ENCODE data around the gene COL23A1. TPM values are rescaled to one million over a fixed set of nuclear protein-coding genes. Genes with fewer than 3 reads are reported as not detected.

The COL23A1 gene
- total RNA-seq, 1 donor from 2014 or later: not detected

- Mint-ChIP-seq H3K9me3 (no peaks in the 10 kb centered on the region), H3K4me1 (ENCODE audit: low read depth) (no peaks in the 10 kb centered on the region), H3K4me3 (ENCODE audit: low read depth) (no peak overlapping the region), H3K27ac (no peak overlapping the region), H3K36me3 (ENCODE audit: low read depth) (no peaks in the 10 kb centered on the region), H3K27me3 (ENCODE audit: low read depth) (no peaks in the 10 kb centered on the region)
- no peak for DNase-seq (ENCODE audit: low spot score)
- intact Hi-C loops (cut with micrococcal nuclease): no loop called here
Measured at GRCh38 chr5:178516504-178517235, 73.5 kb downstream of the COL23A1 start.

DNA sequence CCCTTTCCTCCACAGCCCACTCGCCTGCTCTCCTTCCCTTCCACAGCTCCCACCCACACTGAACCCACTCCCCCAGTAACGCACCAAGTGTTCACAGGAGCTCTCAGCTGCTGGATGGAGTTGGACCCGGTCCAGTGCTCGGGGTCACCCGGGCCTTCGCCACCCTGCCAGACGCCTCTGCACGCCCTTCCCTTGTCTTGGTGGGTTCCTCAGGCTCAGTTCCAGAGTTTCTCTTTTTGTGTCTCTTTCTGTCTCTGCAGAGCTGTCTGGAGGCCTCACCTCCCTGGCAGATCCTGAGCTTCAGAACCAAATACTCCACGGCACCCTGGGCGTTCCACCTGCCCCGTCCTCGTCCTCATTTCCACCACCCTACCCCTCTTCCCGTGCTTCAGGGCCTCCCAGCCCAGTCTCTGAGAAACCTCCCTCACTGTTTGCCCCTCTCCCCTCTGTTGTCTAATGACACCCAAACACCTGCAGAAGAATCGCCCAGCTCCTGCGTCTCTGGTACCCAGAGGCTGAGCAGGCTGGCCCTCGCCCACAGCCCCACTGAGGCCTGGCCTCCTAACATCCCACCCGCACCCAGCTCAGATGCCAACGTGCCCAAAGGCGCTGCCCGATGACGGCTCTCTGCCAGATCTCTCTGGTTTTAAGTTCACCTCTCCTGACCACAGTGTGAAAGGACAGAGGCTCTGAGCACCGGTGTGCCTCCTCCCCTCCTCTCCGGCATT is 74.3 kb downstream of the COL23A1 start:
- Mint-ChIP-seq H3K4me3 (ENCODE audit: low read depth) (no peak overlapping the region), H3K4me1 (ENCODE audit: low read depth) (no peaks in the 10 kb centered on the region), H3K9me3 (no peaks in the 10 kb centered on the region), H3K27ac (no peak overlapping the region), H3K36me3 (ENCODE audit: low read depth) (no peaks in the 10 kb centered on the region), H3K27me3 (ENCODE audit: low read depth) (no peaks in the 10 kb centered on the region)
- intact Hi-C loops (cut with micrococcal nuclease): no loop called here
- no peak for DNase-seq (ENCODE audit: low spot score)

- Mint-ChIP-seq H3K27me3 (ENCODE audit: low read depth) (no peaks in the 10 kb centered on the region), H3K4me3 (ENCODE audit: low read depth) (no peak overlapping the region), H3K4me1 (ENCODE audit: low read depth) (no peaks in the 10 kb centered on the region), H3K27ac (no peak overlapping the region), H3K9me3 (no peaks in the 10 kb centered on the region), H3K36me3 (ENCODE audit: low read depth) (no peaks in the 10 kb centered on the region)
- no peak for DNase-seq (ENCODE audit: low spot score)
- intact Hi-C loops (cut with micrococcal nuclease): no loop called here
Measured at GRCh38 chr5:178514851-178515418, 75.3 kb downstream of the COL23A1 start.

GRCh38 chr5:178511172-178511571 is 79.0 kb downstream of the COL23A1 start:
- Mint-ChIP-seq H3K4me3 (ENCODE audit: low read depth) (no peak overlapping the region), H3K27ac (no peak overlapping the region), H3K4me1 (ENCODE audit: low read depth) (no peaks in the 10 kb centered on the region), H3K36me3 (ENCODE audit: low read depth) (no peaks in the 10 kb centered on the region), H3K27me3 (ENCODE audit: low read depth) (no peaks in the 10 kb centered on the region), H3K9me3 (no peaks in the 10 kb centered on the region)
- DNase-seq (ENCODE audit: low spot score): no peak
- intact Hi-C loops (cut with micrococcal nuclease): no loop called here

- DNase-seq (ENCODE audit: low spot score): no peak
- intact Hi-C loops (cut with micrococcal nuclease): no loop called here
- no peak overlapping the region for H3K4me3 Mint-ChIP-seq (ENCODE audit: low read depth)
- H3K4me1 Mint-ChIP-seq (ENCODE audit: low read depth): no peaks in the 10 kb centered on the region
- H3K9me3 Mint-ChIP-seq: no peaks in the 10 kb centered on the region
- no peaks in the 10 kb centered on the region for H3K36me3 Mint-ChIP-seq (ENCODE audit: low read depth)
- H3K27ac Mint-ChIP-seq: no peak overlapping the region
- no peaks in the 10 kb centered on the region for H3K27me3 Mint-ChIP-seq (ENCODE audit: low read depth)
Measured at GRCh38 chr5:178509491-178510057, 80.6 kb downstream of the COL23A1 start.

DNA sequence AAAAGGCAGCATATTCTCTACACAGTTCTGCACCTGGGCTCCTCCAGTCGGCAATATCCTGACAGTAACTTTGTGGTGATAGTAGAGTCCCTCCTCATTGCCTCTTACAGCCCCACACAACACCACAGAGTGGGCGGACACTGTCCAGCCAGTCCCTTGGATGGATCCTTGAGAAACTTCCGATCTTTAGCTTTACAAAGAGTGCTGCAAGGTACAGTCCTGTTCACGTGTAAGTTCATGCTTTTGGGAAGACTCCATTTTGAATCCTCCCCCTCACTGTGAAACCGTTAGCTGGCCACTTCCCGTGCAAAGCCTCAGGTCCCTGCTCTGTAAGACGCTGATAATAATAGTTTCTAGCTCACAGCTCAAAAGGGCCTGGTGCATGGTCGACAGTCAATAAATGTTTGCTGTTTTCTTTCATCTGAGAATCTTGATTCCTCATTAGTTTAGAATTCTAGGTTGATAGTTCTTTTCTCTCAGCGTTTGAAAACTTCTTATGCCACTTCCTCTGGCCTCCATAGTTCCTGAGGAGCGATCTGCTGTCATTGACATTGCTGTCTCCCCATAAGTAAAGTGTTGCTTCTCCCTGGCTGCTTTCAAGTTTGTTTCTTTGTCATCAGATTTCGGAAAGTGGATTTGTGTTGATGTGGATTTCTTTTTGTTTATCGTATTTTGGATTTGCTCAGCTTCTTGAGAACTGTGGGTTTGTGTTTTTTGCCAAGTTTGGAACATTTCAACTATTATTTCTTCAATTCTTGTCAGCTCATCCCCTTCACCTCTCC is 82.9 kb downstream of the COL23A1 start:
- Mint-ChIP-seq H3K27me3 (ENCODE audit: low read depth) (no peaks in the 10 kb centered on the region), H3K27ac (no peak overlapping the region), H3K36me3 (ENCODE audit: low read depth) (no peaks in the 10 kb centered on the region), H3K4me3 (ENCODE audit: low read depth) (no peak overlapping the region), H3K4me1 (ENCODE audit: low read depth) (no peaks in the 10 kb centered on the region), H3K9me3 (no peaks in the 10 kb centered on the region)
- DNase-seq (ENCODE audit: low spot score): no peak
- intact Hi-C loops (cut with micrococcal nuclease): no loop called here

DNA sequence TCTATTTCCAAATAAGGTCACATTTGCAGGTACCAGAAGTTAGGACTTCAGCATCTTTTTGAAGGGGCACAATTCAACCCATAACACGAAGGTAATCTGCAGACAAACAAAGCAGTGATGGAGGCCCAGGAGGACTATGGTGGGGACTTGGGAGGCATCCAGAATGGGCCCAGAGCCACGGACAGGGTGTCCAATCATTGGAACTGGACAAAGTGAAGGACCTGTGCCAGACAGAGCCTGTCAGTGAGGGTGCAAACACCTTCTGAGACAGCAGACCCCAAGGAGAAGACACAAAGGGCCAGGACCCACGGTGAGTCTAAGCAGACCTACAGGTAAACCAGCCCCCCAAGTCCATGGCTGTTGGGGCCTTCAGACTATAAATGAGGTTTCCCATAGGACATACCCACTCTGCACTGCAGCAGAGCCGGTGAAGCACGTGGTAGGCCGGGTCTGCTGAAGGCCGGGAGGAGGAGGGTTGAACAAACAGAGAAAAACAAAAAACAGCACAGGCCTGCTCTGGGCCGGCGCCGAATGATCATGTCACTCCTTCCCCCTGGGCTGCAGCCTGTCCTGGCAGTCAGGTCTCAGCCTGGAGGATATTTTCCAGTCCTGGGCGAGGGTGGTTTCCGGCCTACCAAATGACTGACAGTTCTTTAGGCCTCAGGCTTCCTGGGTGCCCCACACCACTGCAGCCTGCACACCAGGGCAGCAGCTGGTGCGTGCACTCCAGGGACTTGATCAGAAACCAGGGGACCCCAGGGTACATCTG is 84.4 kb downstream of the COL23A1 start:
- Mint-ChIP-seq H3K4me3 (ENCODE audit: low read depth) (no peak overlapping the region), H3K27ac (no peak overlapping the region), H3K36me3 (ENCODE audit: low read depth) (no peaks in the 10 kb centered on the region), H3K27me3 (ENCODE audit: low read depth) (no peaks in the 10 kb centered on the region), H3K9me3 (no peaks in the 10 kb centered on the region), H3K4me1 (ENCODE audit: low read depth) (no peaks in the 10 kb centered on the region)
- intact Hi-C loops (cut with micrococcal nuclease): no loop called here
- no peak for DNase-seq (ENCODE audit: low spot score)

DNA sequence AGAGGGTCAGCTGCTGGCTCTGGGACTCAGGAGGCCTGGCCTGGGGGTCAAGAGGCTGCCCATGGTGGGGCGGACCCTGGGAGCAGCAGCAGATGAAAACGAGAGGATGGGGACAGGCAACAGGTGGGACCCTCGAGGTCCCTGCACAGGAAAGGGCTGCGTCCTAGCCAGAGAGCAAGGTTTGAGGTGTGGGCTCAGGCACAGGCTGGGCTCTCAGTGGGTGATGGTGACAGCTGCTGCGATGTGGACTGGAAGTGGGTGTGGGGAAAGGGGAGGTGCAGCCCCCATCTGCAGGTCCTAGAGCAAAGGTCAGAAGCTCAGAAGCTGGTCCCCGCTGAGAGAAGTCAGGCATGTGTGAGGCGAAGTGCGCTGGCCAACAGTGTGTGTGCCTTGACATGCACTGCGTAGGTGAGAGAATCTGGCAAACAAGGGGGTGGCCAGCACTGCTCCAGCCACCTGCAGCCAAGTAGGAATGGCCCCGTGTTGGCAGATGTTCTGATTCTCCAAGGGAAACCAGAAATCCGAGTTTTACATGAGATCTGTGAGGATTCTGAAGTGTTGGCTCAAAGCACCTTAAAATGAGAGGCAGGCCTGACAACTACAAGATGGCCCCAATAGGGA is 85.7 kb downstream of the COL23A1 start:
- no peaks in the 10 kb centered on the region for H3K27me3 Mint-ChIP-seq (ENCODE audit: low read depth)
- no peaks in the 10 kb centered on the region for H3K9me3 Mint-ChIP-seq
- H3K4me1 Mint-ChIP-seq (ENCODE audit: low read depth): no peaks in the 10 kb centered on the region

DNA sequence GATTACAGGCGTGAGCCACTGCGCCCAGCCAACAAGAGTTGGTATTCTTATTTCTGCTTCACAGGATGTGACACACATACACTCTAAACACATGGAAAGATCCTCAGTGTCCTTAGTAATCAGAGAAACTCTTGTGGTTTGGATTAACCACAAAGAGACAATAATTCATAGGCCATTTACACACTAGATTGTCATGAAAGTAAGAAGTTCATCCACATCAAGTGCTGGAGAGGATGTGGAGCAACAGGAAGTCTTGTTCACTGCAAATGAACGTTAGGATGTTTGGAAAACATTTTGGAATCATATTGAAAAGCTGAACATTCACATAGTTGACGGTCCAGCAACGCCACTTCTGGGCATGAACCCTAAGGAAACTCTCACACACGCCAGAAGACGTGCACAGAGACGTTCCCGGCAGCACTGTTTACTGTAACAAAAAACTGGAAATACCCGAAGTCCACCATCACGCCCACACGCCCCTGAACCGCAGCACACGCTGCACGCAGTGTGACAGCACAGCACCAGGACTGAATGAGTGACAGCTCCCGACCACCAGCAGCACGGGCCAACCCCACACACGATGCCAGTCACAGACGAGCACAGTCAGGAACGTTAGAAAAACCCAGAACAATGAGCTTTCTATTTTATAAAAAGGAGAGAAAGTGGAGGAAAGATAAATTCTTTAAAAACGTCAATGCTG is 87.6 kb downstream of the COL23A1 start:
- H3K4me3 Mint-ChIP-seq (ENCODE audit: low read depth): no peak overlapping the region
- DNase-seq (ENCODE audit: low spot score): no peak
- no peaks in the 10 kb centered on the region for H3K9me3 Mint-ChIP-seq
- H3K27ac Mint-ChIP-seq: no peak overlapping the region
- no peaks in the 10 kb centered on the region for H3K27me3 Mint-ChIP-seq (ENCODE audit: low read depth)
- H3K4me1 Mint-ChIP-seq (ENCODE audit: low read depth): no peaks in the 10 kb centered on the region
- H3K36me3 Mint-ChIP-seq (ENCODE audit: low read depth): no peaks in the 10 kb centered on the region
- intact Hi-C loops (cut with micrococcal nuclease): no loop called here

More for the DNA sequence above, 85.7 kb downstream of the COL23A1 start:
- H3K4me3 Mint-ChIP-seq (ENCODE audit: low read depth): no peak overlapping the region
- H3K27ac Mint-ChIP-seq: no peak overlapping the region
- intact Hi-C loops (cut with micrococcal nuclease): no loop called here
- no peaks in the 10 kb centered on the region for H3K36me3 Mint-ChIP-seq (ENCODE audit: low read depth)
- no peak for DNase-seq (ENCODE audit: low spot score)

DNA sequence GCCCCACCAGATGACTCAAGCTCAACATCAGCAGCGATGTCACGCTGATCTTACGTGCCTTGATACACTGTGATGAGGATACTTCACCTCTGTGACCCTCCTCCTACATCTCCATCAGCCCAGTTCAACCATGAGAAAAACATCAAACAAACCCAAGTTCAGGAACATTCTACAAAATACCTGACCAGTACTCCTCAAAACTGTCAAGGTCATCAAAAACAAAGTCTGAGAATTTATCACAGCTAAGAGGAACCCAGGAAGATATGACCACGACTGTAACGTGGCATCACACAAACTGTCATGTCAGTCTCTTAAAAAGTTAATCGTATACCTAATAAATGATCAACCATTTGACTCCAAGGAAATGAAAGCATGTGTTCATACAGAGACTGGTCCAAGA is 90.8 kb downstream of the COL23A1 start:
- Mint-ChIP-seq H3K27me3 (ENCODE audit: low read depth) (no peaks in the 10 kb centered on the region), H3K4me3 (ENCODE audit: low read depth) (no peak overlapping the region), H3K4me1 (ENCODE audit: low read depth) (no peaks in the 10 kb centered on the region), H3K27ac (no peak overlapping the region), H3K9me3 (no peaks in the 10 kb centered on the region), H3K36me3 (ENCODE audit: low read depth) (no peaks in the 10 kb centered on the region)
- intact Hi-C loops (cut with micrococcal nuclease): no loop called here
- DNase-seq (ENCODE audit: low spot score): no peak

DNA sequence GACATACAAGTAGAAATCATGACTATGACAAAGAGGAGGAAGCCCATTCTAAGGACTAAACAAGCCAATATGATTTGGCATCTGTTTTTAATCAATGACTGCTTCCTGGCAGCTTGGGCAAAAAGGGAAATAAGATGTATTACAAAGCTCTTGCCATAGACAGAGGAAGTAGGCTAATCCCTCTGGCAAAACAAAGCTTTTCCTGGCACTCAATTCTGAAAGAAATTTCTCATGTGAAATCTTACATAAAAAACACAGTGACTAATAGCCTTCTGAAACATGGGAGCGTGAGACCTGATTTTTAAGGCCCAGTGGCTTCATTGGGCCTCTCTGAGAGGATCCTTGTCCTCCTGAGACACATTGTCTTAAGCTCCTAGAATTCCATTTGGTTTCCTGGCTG is 93.6 kb downstream of the COL23A1 start:
- H3K27me3 Mint-ChIP-seq (ENCODE audit: low read depth): no peaks in the 10 kb centered on the region
- intact Hi-C loops (cut with micrococcal nuclease): no loop called here
- H3K9me3 Mint-ChIP-seq: no peaks in the 10 kb centered on the region
- H3K36me3 Mint-ChIP-seq (ENCODE audit: low read depth): no peaks in the 10 kb centered on the region
- no peak for DNase-seq (ENCODE audit: low spot score)
- no peaks in the 10 kb centered on the region for H3K4me1 Mint-ChIP-seq (ENCODE audit: low read depth)
- H3K4me3 Mint-ChIP-seq (ENCODE audit: low read depth): no peak overlapping the region
- no peak overlapping the region for H3K27ac Mint-ChIP-seq
